ENCODE measurements around the gene ATXN1L.
"Not testable (repeated sequence)": the region's sequence is repeated elsewhere in the genome, so short reads cannot be mapped to it uniquely, and the experiment has no call there.

The ATXN1L gene

GRCh38 chr16:71845639-71846430, at the start of gene ATXN1L:
TSS of gene ATXN1L (plus strand) at chr16:71845976. CDS start at chr16:71849741, 3,765 bp downstream.
- DNase-seq = peak; percentile 9

- no peak for DNase-seq
Observed at GRCh38 chr16:71796501-71797097, 49.2 kb upstream of the ATXN1L start.

GRCh38 chr16:71803305-71803690, 42.5 kb upstream of the ATXN1L start:
- no peak for DNase-seq

GRCh38 chr16:71807905-71808592, 37.7 kb upstream of the ATXN1L start:
- no peak for DNase-seq

- DNase-seq = peak; percentile 77
Observed at GRCh38 chr16:71808593-71809459, 37.0 kb upstream of the ATXN1L start, which contains the start of gene AP1G1. TSS of gene AP1G1 (minus strand) at chr16:71808834. CDS start at chr16:71789479, 19,355 bp downstream.

GRCh38 chr16:71810155-71810530, 35.6 kb upstream of the ATXN1L start:
- DNase-seq = not testable (repeated sequence)

- DNase-seq = no peak
Observed at GRCh38 chr16:71811261-71811803, 34.4 kb upstream of the ATXN1L start.

GRCh38 chr16:71817155-71817500, 28.6 kb upstream of the ATXN1L start:
- not testable (repeated sequence) for DNase-seq

- no peak for DNase-seq
Observed at GRCh38 chr16:71826533-71827017, 19.2 kb upstream of the ATXN1L start.

GRCh38 chr16:71830359-71830758, 15.4 kb upstream of the ATXN1L start:
- no peak for DNase-seq

- not testable (repeated sequence) for DNase-seq
Observed at GRCh38 chr16:71831698-71832097, 14.1 kb upstream of the ATXN1L start.

GRCh38 chr16:71832112-71832511, 13.7 kb upstream of the ATXN1L start:
- not testable (repeated sequence) for DNase-seq

GRCh38 chr16:71834291-71834690, 11.5 kb upstream of the ATXN1L start:
- no peak for DNase-seq

GRCh38 chr16:71837150-71837549, 8.6 kb upstream of the ATXN1L start:
- DNase-seq = no peak

- DNase-seq = no peak
Observed at GRCh38 chr16:71840052-71840451, 5.7 kb upstream of the ATXN1L start.

- DNase-seq = no peak
Observed at GRCh38 chr16:71843572-71843971, 2.2 kb upstream of the ATXN1L start.

GRCh38 chr16:71846431-71846830, 655 bp downstream of the ATXN1L start:
- DNase-seq = no peak

GRCh38 chr16:71847096-71847495, 1.3 kb downstream of the ATXN1L start:
- DNase-seq = no peak

- no peak for DNase-seq
Observed at GRCh38 chr16:71848622-71849021, 2.8 kb downstream of the ATXN1L start.

- DNase-seq = no peak
Observed at GRCh38 chr16:71851746-71852145, 6.0 kb downstream of the ATXN1L start.

- no peak for DNase-seq
Observed at GRCh38 chr16:71852158-71852557, 6.4 kb downstream of the ATXN1L start.

GRCh38 chr16:71852561-71852960, 6.8 kb downstream of the ATXN1L start:
- no peak for DNase-seq

All from NCI-H1048 (cell line).